GM18505 (cell line): ENCODE measurements around the gene L3HYPDH.

Source experiments
- ATAC-seq: cut with Tn5 transposase; IDR thresholded peaks from one replicate; pipeline ENCODE4 v1.9.1; 2021; ENCODE audit not compliant: unreplicated experiment
- POLR2A ChIP-seq: IDR thresholded peaks from 4 replicates; pipeline ENCODE4 v1.6.1; 2011; ENCODE audit warnings: borderline replicate concordance; ENCODE audit not compliant: insufficient read depth, insufficient read length; ENCODE audit errors: extremely low read depth

Gene L3HYPDH

GRCh38 chr14:59492384-59492783 is 8.2 kb upstream of the L3HYPDH start:
- ATAC-seq: no peak

GRCh38 chr14:59490756-59491155 is 6.5 kb upstream of the L3HYPDH start:
- no peak for ATAC-seq
- TF ChIP-seq POLR2A: no peak

More at GRCh38 chr14:59492384-59492783, 8.2 kb upstream of the L3HYPDH start:
- TF ChIP-seq POLR2A: no peak

- no peak for TF ChIP-seq POLR2A
- peak; percentile 48 for ATAC-seq
Observed at GRCh38 chr14:59484639-59485175, 499 bp upstream of the L3HYPDH start.

- ATAC-seq: no peak
- TF ChIP-seq POLR2A: no peak
Observed at GRCh38 chr14:59483363-59483762, 845 bp downstream of the L3HYPDH start.

GRCh38 chr14:59482541-59483331 is 1.5 kb downstream of the L3HYPDH start:
- no peak for ATAC-seq
- no peak for TF ChIP-seq POLR2A

GRCh38 chr14:59481871-59482540 is 2.2 kb downstream of the L3HYPDH start:
- no peak for ATAC-seq
- no peak for TF ChIP-seq POLR2A

- no peak for ATAC-seq
- no peak for TF ChIP-seq POLR2A
Observed at GRCh38 chr14:59481407-59481806, 2.8 kb downstream of the L3HYPDH start.

GRCh38 chr14:59480166-59480565 is 4.0 kb downstream of the L3HYPDH start:
- ATAC-seq: no peak
- TF ChIP-seq POLR2A: no peak

- no peak for TF ChIP-seq POLR2A
- no peak for ATAC-seq
Observed at GRCh38 chr14:59478540-59478939, 5.7 kb downstream of the L3HYPDH start.

- no peak for ATAC-seq
- no peak for TF ChIP-seq POLR2A
Observed at GRCh38 chr14:59475709-59476108, 8.5 kb downstream of the L3HYPDH start.

GRCh38 chr14:59474172-59474571 is 10.0 kb downstream of the L3HYPDH start:
- no peak for TF ChIP-seq POLR2A
- no peak for ATAC-seq

- ATAC-seq: peak; percentile 29
- TF ChIP-seq POLR2A: no peak
Observed at GRCh38 chr14:59465316-59466135, 18.7 kb downstream of the L3HYPDH start, which contains the start of gene GPR135. GPR135 (minus strand) TSS chr14:59465380; CDS start chr14:59465226, 154 bp downstream.
